H9 (cell line): Measurements from ENCODE around the gene RCAN3. TPM values are rescaled to one million over a fixed set of nuclear protein-coding genes. Genes with fewer than 3 reads are reported as not detected.

Experiments
- DNase-seq: peaks from one replicate; pipeline ENCODE4 v3.0.0-alpha.2; 2017
- H2AFZ ChIP-seq: one replicate; pipeline ENCODE4 v1.6.1; 2013; ENCODE audit warnings: mild to moderate bottlenecking, low read length, control low read depth, moderate library complexity
- H2AK5ac ChIP-seq: 2 replicates; pipeline ENCODE4 v1.6.1; 2013; ENCODE audit warnings: low read length, control low read depth, mixed read lengths; ENCODE audit not compliant: insufficient read length
- H2BK120ac ChIP-seq: one replicate; pipeline ENCODE4 v1.6.1; 2013; ENCODE audit warnings: low read depth, mild to moderate bottlenecking, low read length, control low read depth, inconsistent platforms; ENCODE audit not compliant: poor library complexity, severe bottlenecking
- H2BK12ac ChIP-seq: 2 replicates; pipeline ENCODE4 v1.6.1; 2013; ENCODE audit warnings: low read length, control low read depth, mixed read lengths, low read depth; ENCODE audit not compliant: insufficient read length
- H2BK15ac ChIP-seq: 2 replicates; pipeline ENCODE4 v1.6.1; 2013; ENCODE audit warnings: low read depth, low read length, control low read depth
- H2BK20ac ChIP-seq: one replicate; pipeline ENCODE4 v1.6.1; 2013; ENCODE audit warnings: low read depth, mild to moderate bottlenecking, low read length, control low read depth, inconsistent platforms; ENCODE audit not compliant: poor library complexity, severe bottlenecking
- H2BK5ac ChIP-seq: 2 replicates; pipeline ENCODE4 v1.6.1; 2013; ENCODE audit warnings: low read length, control low read depth, mixed read lengths; ENCODE audit not compliant: insufficient read length
- H3K14ac ChIP-seq: 2 replicates; pipeline ENCODE4 v1.6.1; 2013; ENCODE audit warnings: low read length, control low read depth; ENCODE audit not compliant: insufficient read depth
- H3K18ac ChIP-seq: 2 replicates; pipeline ENCODE4 v1.6.1; 2013; ENCODE audit warnings: low read depth, mild to moderate bottlenecking, mixed read lengths, low read length, control low read depth; ENCODE audit not compliant: insufficient read length
- H3K23ac ChIP-seq: 2 replicates; pipeline ENCODE4 v1.6.1; 2013; ENCODE audit warnings: low read length, control low read depth, mixed read lengths, low read depth; ENCODE audit not compliant: insufficient read length
- H3K23me2 ChIP-seq: 2 replicates; pipeline ENCODE4 v1.6.1; 2013; ENCODE audit warnings: low read depth, mild to moderate bottlenecking, mixed read lengths, low read length, control low read depth; ENCODE audit not compliant: insufficient read length, poor library complexity, severe bottlenecking
- H3K27ac ChIP-seq: 2 replicates; pipeline ENCODE4 v1.5.1; 2013; ENCODE audit warnings: low read length, control low read depth, mixed read lengths, low read depth; ENCODE audit not compliant: insufficient read length
- H3K27me3 ChIP-seq: 2 replicates; pipeline ENCODE4 v1.6.1; 2013; ENCODE audit warnings: low read length, control low read depth, inconsistent platforms; ENCODE audit not compliant: insufficient read depth
- H3K4ac ChIP-seq: 2 replicates; pipeline ENCODE4 v1.6.1; 2013; ENCODE audit warnings: low read depth, mild to moderate bottlenecking, control low read depth, inconsistent platforms, low read length, moderate library complexity
- H3K4me1 ChIP-seq: 2 replicates; pipeline ENCODE4 v1.6.1; 2013; ENCODE audit warnings: low read length, control low read depth, inconsistent platforms; ENCODE audit not compliant: insufficient read depth
- H3K4me2 ChIP-seq: 2 replicates; pipeline ENCODE4 v1.6.1; 2013; ENCODE audit warnings: low read length, control low read depth, mixed read lengths; ENCODE audit not compliant: insufficient read length, insufficient read depth
- H3K56ac ChIP-seq: 2 replicates; pipeline ENCODE4 v1.6.1; 2013; ENCODE audit warnings: low read depth, mild to moderate bottlenecking, mixed read lengths, low read length, control low read depth; ENCODE audit not compliant: insufficient read length
- H3K79me1 ChIP-seq: 2 replicates; pipeline ENCODE4 v1.6.1; 2013; ENCODE audit warnings: low read depth, mild to moderate bottlenecking, moderate library complexity, low read length, control low read depth, inconsistent platforms; ENCODE audit not compliant: insufficient read depth, poor library complexity, severe bottlenecking
- H3K79me2 ChIP-seq: 2 replicates; pipeline ENCODE4 v1.6.1; 2013; ENCODE audit warnings: low read length, control low read depth, inconsistent platforms; ENCODE audit not compliant: insufficient read depth
- H3K9ac ChIP-seq: 2 replicates; pipeline ENCODE4 v1.6.1; 2013; ENCODE audit warnings: low read length, control low read depth, mixed read lengths; ENCODE audit not compliant: insufficient read length; ENCODE audit errors: extremely low read depth
- H3K9me3 ChIP-seq: one replicate; pipeline ENCODE4 v1.6.1; 2013; ENCODE audit warnings: low read depth, low read length, inconsistent platforms; ENCODE audit not compliant: control insufficient read depth
- H3T11ph ChIP-seq: one replicate; pipeline ENCODE4 v1.6.1; 2013; ENCODE audit warnings: mild to moderate bottlenecking, low read length, control low read depth, inconsistent platforms
- H4K20me1 ChIP-seq: one replicate; pipeline ENCODE4 v1.6.1; 2013; ENCODE audit not compliant: control insufficient read depth, insufficient read length, insufficient read depth
- H4K5ac ChIP-seq: 2 replicates; pipeline ENCODE4 v1.6.1; 2013; ENCODE audit warnings: low read depth, mild to moderate bottlenecking, mixed read lengths, low read length, control low read depth; ENCODE audit not compliant: insufficient read length
- H4K8ac ChIP-seq: replicated peaks from 2 replicates; pipeline ENCODE4 v1.6.1; 2013; ENCODE audit warnings: low read length, control low read depth, mixed read lengths, low read depth; ENCODE audit not compliant: insufficient read length
- H4K91ac ChIP-seq: 2 replicates; pipeline ENCODE4 v1.6.1; 2013; ENCODE audit warnings: low read depth, mild to moderate bottlenecking, moderate library complexity, mixed read lengths, low read length, control low read depth; ENCODE audit not compliant: insufficient read length
- H3K27ac Mint-ChIP-seq, 3 experiments: 2 replicates in 2 of 3; 3 replicates in 1 of 3; pipeline ENCODE4 v1.8.0; 2020 to 2021; ENCODE audit warnings: mixed read lengths in 3 of 3, mild to moderate bottlenecking in 1 of 3, moderate library complexity in 1 of 3
- H3K27me3 Mint-ChIP-seq: 2 replicates; pipeline ENCODE4 v1.8.0; 2021; ENCODE audit warnings: low read depth, mild to moderate bottlenecking, moderate library complexity, mixed read lengths
- H3K36me3 Mint-ChIP-seq, 3 experiments: 2 replicates in 2 of 3; 3 replicates in 1 of 3; pipeline ENCODE4 v1.8.0; 2020 to 2021; ENCODE audit warnings: low read depth in 3 of 3, mixed read lengths in 3 of 3; ENCODE audit not compliant: insufficient read depth in 1 of 3
- H3K4me1 Mint-ChIP-seq, 2 experiments: 2 replicates each; pipeline ENCODE4 v1.8.0; 2020; ENCODE audit warnings: mixed read lengths in 2 of 2
- H3K4me3 Mint-ChIP-seq, 2 experiments: 2 replicates in 1 of 2; 3 replicates in 1 of 2; pipeline ENCODE4 v1.8.0; 2020 to 2021; ENCODE audit warnings: mild to moderate bottlenecking in 2 of 2, mixed read lengths in 2 of 2, moderate library complexity in 1 of 2
- H3K9me3 Mint-ChIP-seq, 2 experiments: 2 replicates in 1 of 2; 3 replicates in 1 of 2; pipeline ENCODE4 v1.8.0; 2020; ENCODE audit warnings: mild to moderate bottlenecking in 2 of 2, mixed read lengths in 2 of 2, moderate library complexity in 1 of 2
- CTCF ChIP-seq: fragments of 200-600 bp; sonication (generic); conservative IDR thresholded peaks from 3 replicates; pipeline ENCODE4 v1.8.0; 2021; ENCODE audit warnings: antibody characterized with exemption, mild to moderate bottlenecking
- WGBS: extraction: QIAGEN DNeasy Blood & Tissue Kit; methylation state at CpG from one replicate; pipeline ENCODE4 v1.1.7; 2013; ENCODE audit warnings: missing lambda C conversion rate, low lambda C conversion rate, mixed read lengths; ENCODE audit not compliant: insufficient read length; ENCODE audit errors: extremely low coverage; 5-methylcytosine and 5-hydroxymethylcytosine counted together
- total RNA-seq: library from RNA; stranded (reverse); gene quantifications from 2 replicates; pipeline ENCODE4 v1.2.1, GENCODE V29; 2021

RCAN3 gene
- total RNA-seq, 1 experiment from 2014 or later, result 13.0 TPM

GRCh38 chr1:24551290-24551959 lies 48.8 kb downstream of the RCAN3 start:
- peaks cover 7% of the 10 kb centered on the region for H3K23me2 ChIP-seq
- no peak overlapping the region for H2BK12ac ChIP-seq
- Mint-ChIP-seq H3K4me1 (peaks cover 15 to 21% of the 10 kb centered on the region in 2 experiments), H3K9me3 (no peaks in the 10 kb centered on the region), H3K27ac (no peak overlapping the region), H3K27me3 (peaks cover 30% of the 10 kb centered on the region), H3K36me3 (no peaks in the 10 kb centered on the region), H3K4me3 (no peak overlapping the region)
- no peaks in the 10 kb centered on the region for H3K79me1 ChIP-seq
- no peak overlapping the region for H3K9ac ChIP-seq
- no peak for DNase-seq
- no CpG with 5 or more reads among the region's 13 CpGs for WGBS
- H4K5ac ChIP-seq, result no peak overlapping the region
- no peak overlapping the region for H3K23ac ChIP-seq
- no peaks in the 10 kb centered on the region for H4K20me1 ChIP-seq
- no peak overlapping the region for H3K14ac ChIP-seq
- H3K18ac ChIP-seq, result no peak overlapping the region
- H2AFZ ChIP-seq, result no peak overlapping the region
- no peak overlapping the region for H3K27ac ChIP-seq
- no peak overlapping the region for H2BK15ac ChIP-seq
- no peak overlapping the region for H4K91ac ChIP-seq
- no peak overlapping the region for H3K4me2 ChIP-seq
- H3K4ac ChIP-seq, result no peak overlapping the region
- no peak overlapping the region for H2BK5ac ChIP-seq
- H3K56ac ChIP-seq, result no peak overlapping the region
- 0 out of 2 replicates have a peak, but pooled peaks cover 2% of the 10 kb centered on the region for H3K4me1 ChIP-seq
- H3K9me3 ChIP-seq, result no peaks in the 10 kb centered on the region
- H3K79me2 ChIP-seq, result no peaks in the 10 kb centered on the region
- H2BK120ac ChIP-seq, result no peak overlapping the region
- H2AK5ac ChIP-seq, result no peak overlapping the region
- H2BK20ac ChIP-seq, result no peak overlapping the region
- no peak for TF ChIP-seq CTCF
- H3T11ph ChIP-seq, result no peak overlapping the region
- H4K8ac ChIP-seq, result no peak overlapping the region
- no peaks in the 10 kb centered on the region; the same call in 1 of the 2 replicates for H3K27me3 ChIP-seq
